ENCODE results near the gene REXO5.

DNA sequence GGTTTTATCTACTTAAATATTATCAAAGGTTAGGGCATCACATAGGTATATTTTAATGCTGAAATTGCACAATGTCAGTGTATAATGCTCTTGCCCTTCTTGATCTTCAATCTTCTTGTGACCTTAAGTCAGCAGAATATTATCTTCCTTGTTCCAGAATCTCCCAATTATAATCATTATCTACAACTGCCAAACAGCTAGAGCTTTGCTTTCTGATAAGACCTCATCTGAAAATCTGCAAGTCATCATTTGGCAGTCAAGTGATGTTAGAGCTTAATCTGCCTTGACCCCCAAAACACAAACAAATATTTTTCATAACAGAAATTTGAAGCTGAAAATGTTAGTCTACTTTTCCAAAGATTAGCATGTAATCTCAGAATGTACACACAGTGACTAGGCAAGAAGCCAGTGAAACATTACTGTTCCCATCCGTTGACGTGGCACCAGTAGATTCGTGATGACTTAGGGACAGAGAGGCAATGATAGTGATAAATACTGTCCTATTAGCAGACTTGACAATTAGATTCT is 19.8 kb downstream of the REXO5 start:
- TF ChIP-seq, protein P1, sequence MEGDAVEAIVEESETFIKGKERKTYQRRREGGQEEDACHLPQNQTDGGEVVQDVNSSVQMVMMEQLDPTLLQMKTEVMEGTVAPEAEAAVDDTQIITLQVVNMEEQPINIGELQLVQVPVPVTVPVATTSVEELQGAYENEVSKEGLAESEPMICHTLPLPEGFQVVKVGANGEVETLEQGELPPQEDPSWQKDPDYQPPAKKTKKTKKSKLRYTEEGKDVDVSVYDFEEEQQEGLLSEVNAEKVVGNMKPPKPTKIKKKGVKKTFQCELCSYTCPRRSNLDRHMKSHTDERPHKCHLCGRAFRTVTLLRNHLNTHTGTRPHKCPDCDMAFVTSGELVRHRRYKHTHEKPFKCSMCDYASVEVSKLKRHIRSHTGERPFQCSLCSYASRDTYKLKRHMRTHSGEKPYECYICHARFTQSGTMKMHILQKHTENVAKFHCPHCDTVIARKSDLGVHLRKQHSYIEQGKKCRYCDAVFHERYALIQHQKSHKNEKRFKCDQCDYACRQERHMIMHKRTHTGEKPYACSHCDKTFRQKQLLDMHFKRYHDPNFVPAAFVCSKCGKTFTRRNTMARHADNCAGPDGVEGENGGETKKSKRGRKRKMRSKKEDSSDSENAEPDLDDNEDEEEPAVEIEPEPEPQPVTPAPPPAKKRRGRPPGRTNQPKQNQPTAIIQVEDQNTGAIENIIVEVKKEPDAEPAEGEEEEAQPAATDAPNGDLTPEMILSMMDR (CRISPR knock-in tag; IDR thresholded peaks at IDR 0.05): no peak
- TF ChIP-seq GABPB1 (CRISPR knock-in tag; IDR thresholded peaks at IDR 0.05): no peak
- TF ChIP-seq EZH2 (conservative IDR thresholded peaks at IDR 0.05; ENCODE audit: low read depth, low read length): no peak
- TF ChIP-seq POLR2AphosphoS5 (IDR thresholded peaks at IDR 0.05; ENCODE audit: low read depth, low read length): no peak
- TF ChIP-seq, protein P2, sequence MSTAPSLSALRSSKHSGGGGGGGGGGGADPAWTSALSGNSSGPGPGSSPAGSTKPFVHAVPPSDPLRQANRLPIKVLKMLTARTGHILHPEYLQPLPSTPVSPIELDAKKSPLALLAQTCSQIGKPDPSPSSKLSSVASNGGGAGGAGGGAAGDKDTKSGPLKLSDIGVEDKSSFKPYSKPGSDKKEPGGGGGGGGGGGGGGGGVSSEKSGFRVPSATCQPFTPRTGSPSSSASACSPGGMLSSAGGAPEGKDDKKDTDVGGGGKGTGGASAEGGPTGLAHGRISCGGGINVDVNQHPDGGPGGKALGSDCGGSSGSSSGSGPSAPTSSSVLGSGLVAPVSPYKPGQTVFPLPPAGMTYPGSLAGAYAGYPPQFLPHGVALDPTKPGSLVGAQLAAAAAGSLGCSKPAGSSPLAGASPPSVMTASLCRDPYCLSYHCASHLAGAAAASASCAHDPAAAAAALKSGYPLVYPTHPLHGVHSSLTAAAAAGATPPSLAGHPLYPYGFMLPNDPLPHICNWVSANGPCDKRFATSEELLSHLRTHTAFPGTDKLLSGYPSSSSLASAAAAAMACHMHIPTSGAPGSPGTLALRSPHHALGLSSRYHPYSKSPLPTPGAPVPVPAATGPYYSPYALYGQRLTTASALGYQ (CRISPR knock-in tag; IDR thresholded peaks at IDR 0.05): no peak
- no peak for TF ChIP-seq KAT2B (IDR thresholded peaks at IDR 0.05; ENCODE audit: borderline replicate concordance, low read depth, low read length)

Measured in HepG2 (cell line).